ENCODE data around the gene ABCC2.
A peak's percentile ranks its signal among the peaks of the same experiment; 100 is the strongest.
"Not testable (repeated sequence)": the region's sequence is repeated elsewhere in the genome, so short reads cannot be mapped to it uniquely, and the experiment has no call there.

ABCC2 gene

GRCh38 chr10:99853655-99854054, 71.2 kb downstream of the ABCC2 start:
- no peak for DNase-seq (ENCODE audit: low read depth in 2 of 2)

DNA sequence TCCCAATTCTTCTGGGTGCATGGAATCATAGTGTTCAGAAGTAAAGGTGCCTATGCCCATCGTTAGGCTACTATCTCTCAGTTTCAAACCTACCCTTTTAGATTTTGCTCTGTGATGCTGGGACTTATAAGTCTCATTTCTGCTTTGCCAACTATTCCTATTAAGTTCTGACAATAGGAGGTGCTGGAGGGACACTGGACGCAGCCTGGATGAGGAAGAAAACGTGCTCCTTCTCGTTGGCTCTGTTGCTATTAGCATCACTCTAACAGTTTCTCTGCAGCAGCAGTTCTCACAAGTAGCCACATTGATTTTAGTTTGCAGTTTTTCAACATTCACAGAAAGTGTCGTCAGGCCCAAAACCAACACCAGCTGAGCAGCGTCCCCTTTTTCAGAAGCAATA, 72.4 kb downstream of the ABCC2 start:
- no peak for DNase-seq (ENCODE audit: low read depth in 2 of 2)

GRCh38 chr10:99855479-99856071, 73.1 kb downstream of the ABCC2 start:
- no peak for DNase-seq (ENCODE audit: low read depth in 2 of 2)

DNA sequence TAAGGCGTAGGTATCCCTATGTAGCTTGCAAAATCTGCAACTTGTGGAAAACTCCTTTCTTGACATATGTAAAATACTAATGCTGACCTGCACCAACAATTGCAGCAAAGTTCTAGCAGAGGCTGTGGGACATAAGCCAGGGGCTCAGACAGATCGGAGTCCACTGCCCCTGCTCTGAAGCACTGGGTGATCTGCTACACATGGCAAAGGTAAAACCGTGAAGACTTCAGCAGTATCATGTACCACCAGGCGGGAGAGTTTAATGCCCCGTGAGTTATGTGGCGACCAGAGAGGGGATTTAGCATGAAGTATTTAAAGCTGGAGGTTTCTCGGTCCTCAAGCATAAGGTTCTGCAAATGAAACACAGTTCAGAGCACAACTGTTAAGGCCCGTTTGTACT, 76.4 kb downstream of the ABCC2 start:
- no peak for DNase-seq (ENCODE audit: low read depth in 2 of 2)

DNA sequence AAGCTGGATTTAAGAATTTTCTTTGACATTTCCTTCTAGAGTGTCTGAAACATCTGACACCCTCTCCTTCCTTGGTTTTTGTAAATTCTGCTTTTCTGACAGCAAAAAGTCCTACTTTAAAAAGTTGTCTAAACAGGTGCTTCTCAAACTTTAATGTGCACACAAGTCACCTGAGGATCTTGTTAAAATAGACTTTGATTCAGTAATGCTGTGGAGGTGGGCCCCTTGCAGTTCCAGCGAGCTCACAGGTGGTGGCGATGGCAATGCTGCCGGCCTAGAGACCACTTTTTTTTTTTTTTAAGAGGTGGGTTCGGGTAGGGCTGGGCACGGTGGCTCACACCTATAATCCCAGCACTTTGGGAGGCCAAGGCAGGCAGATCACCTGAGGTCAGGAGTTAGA, 77.1 kb downstream of the ABCC2 start:
- DNase-seq (ENCODE audit: low read depth in 2 of 2), result no peak

GRCh38 chr10:99860466-99860865, 78.0 kb downstream of the ABCC2 start:
- DNase-seq (ENCODE audit: low read depth in 2 of 2), result no peak

DNA sequence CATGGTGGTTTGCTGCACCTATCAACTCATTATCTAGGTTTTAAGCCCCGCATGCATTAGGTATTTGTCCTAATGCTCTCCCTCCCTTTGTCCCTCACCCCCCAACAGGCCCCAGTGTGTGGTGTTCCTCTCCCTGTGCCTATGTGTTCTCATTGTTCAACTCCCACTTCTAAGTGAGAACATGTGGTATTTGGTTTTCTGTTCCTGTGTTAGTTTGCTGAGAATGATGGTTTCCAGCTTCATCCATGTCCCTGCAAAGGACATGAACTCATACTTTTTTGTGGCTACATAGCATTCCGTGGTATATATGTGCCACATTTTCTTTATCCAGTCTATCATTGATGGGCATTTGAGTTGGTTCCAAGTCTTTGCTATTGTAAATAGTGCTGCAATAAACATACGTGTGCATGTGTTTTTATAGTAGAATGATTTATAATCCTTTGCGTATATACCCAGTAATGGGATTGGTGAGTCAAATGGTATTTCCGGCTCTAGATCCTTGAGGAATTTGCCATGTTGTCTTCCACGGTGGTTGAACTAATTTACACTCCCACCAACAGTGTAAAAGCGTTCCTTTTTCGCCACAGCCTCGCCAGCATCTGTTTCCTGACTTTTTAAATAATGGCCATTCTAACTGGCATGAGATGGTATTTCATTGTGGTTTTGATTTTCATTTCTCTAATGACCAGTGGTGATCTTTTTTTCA, 81.2 kb downstream of the ABCC2 start:
- not testable (repeated sequence) for DNase-seq (ENCODE audit: low read depth in 2 of 2)

GRCh38 chr10:99867250-99867649, 84.8 kb downstream of the ABCC2 start:
- not testable (repeated sequence) for DNase-seq (ENCODE audit: low read depth in 2 of 2)

DNA sequence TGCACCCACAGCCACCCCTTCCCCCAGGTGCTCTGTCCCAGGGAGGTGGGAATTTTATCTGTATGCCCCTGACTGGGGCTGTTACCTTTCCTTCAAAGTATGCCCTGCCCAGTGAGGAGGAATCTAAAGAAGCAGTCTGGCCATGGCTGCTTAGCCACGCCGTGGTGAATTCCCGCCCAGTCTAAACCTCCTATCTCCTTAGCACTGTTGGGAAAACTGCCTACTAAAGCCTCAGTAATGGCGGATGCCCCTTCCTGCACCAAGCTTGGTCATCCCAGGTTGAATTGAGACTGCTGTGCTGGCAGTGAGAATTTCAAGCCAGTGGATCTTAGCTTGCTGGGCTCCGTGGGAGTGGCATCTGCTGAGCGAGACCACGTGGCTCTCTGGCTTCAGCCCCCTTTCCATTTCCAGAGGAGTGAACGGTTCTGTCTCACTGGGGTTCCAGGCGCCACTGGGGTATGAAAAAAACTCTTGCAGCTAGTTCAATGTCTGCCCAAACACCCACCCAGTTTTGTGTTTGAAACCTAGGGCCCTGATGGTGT, 87.2 kb downstream of the ABCC2 start:
- no peak for DNase-seq (ENCODE audit: low read depth in 2 of 2)

- DNase-seq (ENCODE audit: low read depth in 2 of 2), result peak in 1 of 2 donors; percentile 8
These were observed 87.8 kb downstream of the ABCC2 start for GRCh38 chr10:99870123-99870730.

- no peak for DNase-seq (ENCODE audit: low read depth in 2 of 2)
These were observed 90.1 kb downstream of the ABCC2 start for GRCh38 chr10:99872367-99873162.

DNA sequence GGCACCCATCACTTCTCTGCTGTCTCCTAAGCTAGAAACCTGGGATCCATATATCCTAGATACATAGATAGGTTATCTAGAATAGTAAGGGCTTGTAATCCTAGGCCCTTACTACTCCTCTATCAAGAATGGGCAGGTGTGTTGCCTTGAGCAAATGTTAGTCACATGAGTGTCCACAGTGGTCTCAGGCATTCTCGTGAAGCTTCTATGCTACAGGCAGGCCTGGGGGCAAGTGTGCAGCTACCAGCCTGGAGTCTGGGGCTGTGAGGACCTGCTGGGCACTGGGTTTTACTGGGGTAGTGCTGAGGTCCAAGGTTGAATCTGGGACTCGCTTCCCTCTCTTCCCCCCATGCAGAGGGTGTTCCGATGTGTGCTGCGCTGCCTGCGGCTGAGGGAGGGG, 91.4 kb downstream of the ABCC2 start:
- DNase-seq (ENCODE audit: low read depth in 2 of 2), result no peak

GRCh38 chr10:99874341-99875085, 92.1 kb downstream of the ABCC2 start:
- DNase-seq (ENCODE audit: low read depth in 2 of 2), result no peak

- no peak for DNase-seq (ENCODE audit: low read depth in 2 of 2)
These were observed 93.0 kb downstream of the ABCC2 start for GRCh38 chr10:99875473-99875872.

GRCh38 chr10:99880080-99880835, 97.8 kb downstream of the ABCC2 start:
- no peak for DNase-seq (ENCODE audit: low read depth in 2 of 2)

- DNase-seq (ENCODE audit: low read depth in 2 of 2), result no peak
These were observed 98.9 kb downstream of the ABCC2 start for GRCh38 chr10:99881371-99881770.

DNA sequence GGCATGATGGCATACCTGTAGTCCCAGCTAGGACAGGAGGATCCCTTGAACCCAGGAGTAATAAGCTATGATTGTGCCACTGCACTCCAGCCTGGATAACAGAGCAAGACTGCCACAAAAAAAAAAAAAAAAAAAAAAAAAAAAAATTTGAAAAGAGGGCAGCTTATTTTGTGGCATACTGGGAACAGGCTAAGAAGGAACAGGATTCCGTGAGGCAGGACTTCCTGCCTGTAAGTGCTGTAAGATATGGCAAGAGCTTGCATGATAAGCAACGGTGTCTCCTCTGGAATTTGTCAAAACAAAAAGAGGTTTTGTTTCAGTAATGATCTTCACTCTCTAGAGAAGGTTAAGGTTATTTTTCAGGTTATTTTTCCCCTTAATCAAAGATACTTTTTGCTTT, 101.1 kb downstream of the ABCC2 start:
- no peak for DNase-seq (ENCODE audit: low read depth in 2 of 2)

DNA sequence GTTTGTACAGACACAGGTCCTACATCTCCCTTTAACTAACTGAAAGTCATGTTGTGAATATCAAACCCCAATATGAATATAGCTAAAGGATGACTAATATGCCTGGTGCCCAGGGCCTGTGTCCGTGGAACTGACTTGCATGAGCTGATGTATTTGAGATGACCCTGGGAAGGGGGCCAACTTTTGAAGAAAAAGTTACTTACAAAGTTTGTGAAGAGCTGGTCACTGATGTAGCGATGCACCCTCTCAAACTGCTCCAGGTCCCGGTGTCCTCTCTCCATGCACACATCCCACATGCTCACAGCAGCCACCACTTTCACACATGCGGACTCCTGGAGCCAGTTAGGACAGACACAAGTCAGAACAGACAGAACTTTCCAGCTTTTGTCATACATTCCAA, 106.2 kb downstream of the ABCC2 start:
- no peak for DNase-seq (ENCODE audit: low read depth in 2 of 2)

DNA sequence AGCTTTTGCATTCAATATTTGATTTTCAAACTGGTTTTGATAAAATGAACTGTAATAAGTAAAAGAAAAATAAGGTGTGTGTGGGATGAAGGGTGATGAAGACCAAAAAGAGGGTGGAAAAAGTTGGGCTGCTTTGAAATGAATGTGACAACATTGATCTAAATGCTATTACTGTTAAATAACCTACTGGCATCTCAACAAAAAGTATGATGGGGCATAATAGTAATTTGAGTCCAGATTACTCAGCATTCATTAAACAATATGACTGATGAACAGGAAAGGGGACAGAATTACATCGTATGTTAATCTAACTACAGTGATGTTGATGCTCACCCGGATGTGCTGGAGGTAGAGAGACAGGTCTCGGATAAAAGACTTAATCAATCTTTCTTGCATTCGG, 112.2 kb downstream of the ABCC2 start:
- DNase-seq (ENCODE audit: low read depth in 2 of 2), result no peak

DNA sequence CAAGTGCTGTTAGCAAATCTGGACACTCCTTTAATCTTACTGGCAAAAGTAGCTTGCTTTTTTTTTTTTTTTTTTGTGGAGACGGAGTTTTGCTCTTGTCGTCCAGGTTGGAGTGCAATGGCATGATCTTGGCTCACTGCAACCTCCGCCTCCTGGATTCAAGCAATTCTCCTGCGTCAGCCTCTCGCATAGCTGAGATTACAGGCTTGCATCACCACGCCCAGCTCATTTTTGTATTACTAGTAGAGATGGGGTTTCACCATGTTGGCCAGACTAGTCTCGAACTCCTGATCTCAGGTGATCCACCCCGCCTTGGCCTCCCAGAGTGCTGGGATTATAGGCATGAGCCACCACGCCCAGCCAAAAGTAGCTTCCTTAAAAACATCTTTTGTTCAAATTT, 112.6 kb downstream of the ABCC2 start:
- not testable (repeated sequence) for DNase-seq (ENCODE audit: low read depth in 2 of 2)

DNA sequence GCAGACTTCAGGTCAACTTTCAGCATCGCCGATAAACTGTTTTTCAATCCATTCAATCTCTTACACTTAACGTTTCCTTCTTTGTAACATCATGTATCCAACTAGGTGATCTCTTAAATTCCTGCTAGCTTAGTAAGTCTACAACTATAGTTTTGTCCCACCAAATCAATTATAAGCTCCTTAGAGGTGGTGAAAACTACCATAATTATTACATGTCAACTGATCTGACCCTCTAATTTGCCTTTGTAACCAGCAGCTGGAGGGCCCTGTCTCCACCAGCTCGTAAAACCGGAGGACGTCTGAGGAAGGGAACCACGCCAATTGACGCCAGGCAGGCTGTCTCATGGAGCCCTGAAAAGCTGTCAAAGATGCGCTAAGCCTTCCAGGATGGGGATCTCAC, 113.4 kb downstream of the ABCC2 start:
- DNase-seq (ENCODE audit: low read depth in 2 of 2), result no peak

Data from stimulated activated CD4-positive, alpha-beta T cell treated with anti-CD3 and anti-CD28 coated beads, Interleukin-1b, Interleukin-23, amount 100 ng/mL, for 1 hour (primary cell).